CD4-positive, alpha-beta T cell treated with Interleukin-6 for 4 hours (primary cell): ENCODE results near the gene LMF1.
"Not testable (repeated sequence)": the region's sequence is repeated elsewhere in the genome, so short reads cannot be mapped to it uniquely, and the experiment has no call there.

ENCODE experiments used
- DNase-seq: peaks from one replicate; pipeline ENCODE4 v3.0.0-alpha.2; 2020; ENCODE audit warnings: mixed read lengths

Gene LMF1

DNA sequence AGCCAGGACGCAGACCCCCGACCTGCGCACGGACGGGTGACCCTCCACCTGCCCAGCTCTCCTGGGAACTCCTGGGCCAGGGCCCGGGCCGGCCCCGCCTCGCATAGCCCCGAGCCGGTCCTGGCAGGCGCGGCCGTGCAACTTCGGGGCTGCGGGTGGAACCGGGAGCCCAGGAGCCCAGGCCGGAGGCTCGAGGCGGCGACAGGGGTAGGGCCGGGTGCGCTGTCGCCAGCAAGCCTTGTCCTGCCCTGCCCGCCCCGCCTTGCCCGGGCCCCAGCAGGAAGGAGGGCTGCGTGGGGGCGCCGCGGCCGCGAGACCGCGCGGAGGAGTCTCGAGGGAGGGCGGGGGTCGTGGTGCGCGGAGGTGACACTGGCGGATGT is 408 bp downstream of the LMF1 start:
- DNase-seq = no peak

DNA sequence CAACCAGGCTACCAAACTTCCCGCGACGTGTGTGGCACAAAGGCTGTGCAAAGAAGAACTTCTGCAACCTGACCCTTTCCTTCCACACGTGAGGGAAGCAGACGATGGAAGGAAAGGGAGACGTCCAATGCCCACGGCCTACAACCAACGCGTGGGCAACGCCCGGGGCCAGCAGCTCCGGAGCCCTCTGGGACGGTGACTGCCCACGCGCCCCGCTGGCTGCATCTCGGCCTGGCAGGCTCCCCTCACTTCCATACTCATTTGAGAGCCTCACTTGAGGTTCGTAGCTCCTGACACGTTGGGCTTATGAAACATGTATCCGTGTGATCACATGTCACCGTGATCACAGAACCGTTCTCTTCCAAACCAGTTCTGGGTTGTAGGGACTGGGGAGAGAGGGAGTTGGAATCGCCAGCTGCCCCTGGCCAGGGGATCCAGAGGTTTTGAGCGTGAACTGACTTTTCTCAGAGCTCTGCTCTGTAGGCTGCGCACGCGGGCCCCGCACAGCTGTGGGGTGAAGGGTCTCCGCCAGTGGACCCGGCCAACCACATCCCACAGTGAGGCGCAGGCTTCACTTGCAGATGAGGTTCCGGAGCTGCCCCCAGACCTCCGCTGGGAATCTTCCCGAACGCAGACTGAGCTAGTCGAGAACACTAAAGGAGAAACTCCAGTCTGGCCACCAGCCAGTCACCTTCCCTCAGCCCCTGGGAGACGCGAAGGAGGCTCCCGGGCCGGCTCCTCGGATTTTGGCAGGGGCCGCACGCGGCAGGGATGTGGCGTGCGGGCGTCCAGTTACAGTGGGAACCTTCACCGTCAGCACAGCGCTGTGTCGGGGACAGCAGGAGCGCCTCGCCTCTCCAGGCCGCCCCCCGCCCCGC is 1.0 kb downstream of the LMF1 start:
- DNase-seq = no peak

DNA sequence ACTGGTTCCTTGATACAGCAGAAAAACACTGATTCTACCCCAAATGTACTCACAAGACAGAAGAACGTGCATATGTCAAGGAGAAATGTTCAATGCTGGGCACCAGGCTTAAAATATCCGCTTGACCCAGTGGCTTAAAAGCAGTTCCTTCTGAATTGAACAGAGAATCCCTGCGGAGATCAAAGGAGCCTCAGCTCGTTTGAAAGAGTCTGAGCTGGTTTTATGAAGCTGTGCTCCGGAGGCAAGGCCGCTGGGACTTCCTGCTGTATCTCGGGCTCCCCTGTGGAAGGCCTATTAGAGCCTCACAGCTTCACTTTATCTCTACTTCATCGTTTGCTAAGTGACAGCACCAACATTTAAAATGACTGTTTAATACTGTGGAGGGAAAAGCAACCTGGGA is 2.2 kb downstream of the LMF1 start:
- DNase-seq = peak; percentile 21

DNA sequence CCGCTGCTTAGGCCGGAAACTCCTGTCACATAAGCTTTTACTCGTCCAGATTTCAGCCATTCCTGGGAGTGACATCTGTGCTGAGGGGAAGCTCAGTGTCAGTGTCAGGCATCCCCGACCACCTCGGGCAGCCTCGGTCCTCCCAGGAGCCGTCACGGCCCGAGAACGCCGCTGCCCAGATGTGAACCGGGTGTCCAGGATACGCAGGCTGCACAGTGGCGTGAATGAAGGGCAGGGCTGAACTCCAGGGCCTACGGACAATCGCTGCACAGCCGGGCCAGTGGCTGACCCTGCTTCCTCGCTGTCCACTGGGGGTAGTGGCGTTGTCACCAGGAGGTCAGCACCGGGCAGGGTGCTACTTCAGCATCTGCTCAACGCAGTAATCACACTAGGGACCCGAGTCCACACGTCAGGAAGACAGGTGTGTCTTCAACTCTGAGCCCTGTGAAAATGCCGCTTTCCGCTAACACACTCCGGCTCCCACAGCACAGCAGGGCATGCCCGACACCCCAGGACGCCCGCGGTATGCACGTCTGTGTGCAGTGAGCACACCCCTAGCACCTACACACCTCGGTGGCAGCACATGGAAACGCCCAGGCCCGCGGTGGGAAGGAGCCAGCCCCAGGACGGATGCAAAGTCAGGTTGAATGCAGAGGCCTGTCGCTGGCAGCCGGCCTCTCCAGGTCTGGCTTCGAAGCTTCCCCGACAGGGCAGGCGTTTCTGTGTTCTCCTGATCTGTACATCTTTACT is 3.1 kb downstream of the LMF1 start:
- no peak for DNase-seq

DNA sequence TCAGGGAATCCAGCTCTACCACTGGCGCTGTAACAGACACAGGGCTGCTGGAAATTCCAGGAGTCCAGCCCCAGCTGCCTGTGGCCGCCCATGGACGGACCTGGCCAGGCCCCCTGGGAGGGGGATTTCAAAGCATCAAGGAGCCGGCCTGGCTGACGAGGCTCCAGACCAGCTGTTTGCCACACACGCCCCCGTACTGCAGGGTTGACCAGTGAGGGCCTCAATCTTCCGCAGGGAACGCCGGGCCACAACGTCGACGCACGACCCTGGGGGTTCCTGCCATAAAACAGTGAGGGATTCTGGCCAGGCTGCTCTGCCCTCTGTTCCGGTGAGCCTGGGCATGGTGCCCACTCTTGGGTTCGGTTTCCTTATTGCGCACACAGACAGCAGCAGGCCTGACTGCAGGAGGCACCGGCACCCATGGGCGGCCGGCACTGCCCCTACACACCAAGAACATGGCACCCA is 3.7 kb downstream of the LMF1 start:
- DNase-seq = no peak

DNA sequence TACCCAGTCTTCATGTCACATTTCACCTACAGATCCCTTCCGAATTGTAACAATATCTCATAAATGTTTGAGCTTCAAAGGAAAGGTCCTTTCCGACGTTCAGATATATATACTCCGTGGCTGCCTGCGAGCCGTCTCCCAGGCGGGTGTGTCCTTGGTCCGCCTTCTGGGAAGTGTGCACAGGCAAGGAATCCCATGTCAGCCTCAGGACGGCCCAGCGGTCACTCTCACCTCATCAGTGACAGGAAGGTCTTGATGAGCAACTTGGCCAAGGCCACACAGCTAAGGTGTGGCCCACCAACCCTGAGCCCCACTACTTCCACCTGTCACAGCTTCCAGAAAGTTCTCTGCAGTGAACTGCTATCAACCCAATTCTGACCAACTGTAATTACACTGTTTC is 4.3 kb downstream of the LMF1 start:
- DNase-seq = no peak

DNA sequence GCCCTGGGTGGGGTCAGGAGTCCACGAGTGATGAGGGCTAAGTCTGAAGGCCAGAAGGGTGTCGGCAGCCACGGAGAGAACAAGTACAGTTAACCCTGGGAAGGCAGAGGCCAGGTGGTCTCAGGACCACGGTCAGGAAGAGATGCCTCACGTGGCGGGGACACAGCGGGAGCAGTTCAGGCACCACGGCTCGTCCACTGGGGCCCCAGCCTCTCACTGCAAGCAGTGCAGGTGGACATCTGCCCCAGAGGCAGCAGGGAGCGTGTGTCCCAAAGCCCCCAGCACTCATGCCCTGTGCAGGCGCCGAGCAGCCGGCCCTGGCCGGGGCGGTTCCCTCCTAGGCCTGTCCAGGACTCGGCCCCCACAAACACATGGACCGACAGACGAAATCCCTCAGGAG is 4.7 kb downstream of the LMF1 start:
- no peak for DNase-seq

DNA sequence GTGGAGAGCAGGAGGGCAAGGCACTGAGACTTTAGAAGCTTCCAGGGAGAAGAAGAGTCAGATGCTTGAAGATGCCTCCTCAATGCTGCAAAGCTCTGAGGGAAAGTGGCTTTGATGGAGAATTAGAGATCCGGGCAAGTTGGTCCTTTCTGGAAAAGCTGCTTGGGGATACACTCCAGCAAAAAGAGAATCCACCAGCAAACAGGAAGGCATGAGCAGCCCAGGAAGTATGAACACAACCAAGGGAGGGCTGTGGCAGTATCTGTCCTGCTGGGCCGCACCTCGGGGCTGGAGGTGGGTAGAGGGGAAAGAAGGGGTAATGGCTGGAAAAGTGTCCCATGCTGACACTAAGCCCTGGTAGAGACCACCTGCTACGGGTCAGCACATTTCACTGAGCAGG is 5.3 kb downstream of the LMF1 start:
- DNase-seq = no peak

DNA sequence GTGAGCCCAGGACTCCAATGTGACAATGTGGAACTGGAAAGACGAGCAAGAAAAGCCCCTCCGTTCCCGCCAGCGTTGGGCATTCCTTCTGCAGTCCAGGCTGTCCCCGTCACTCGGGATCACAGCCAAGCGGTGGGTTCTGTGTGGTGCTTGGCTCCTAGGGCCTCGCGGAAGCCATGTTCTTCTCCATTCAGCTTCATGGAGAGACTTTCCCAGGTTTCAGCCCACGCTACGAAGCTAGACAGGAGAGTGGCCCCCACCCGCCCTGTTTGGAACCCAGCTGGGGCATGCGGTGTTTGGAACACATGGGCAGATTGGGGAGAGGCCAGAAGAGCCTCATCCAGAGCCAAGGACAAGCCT is 5.8 kb downstream of the LMF1 start:
- no peak for DNase-seq

DNA sequence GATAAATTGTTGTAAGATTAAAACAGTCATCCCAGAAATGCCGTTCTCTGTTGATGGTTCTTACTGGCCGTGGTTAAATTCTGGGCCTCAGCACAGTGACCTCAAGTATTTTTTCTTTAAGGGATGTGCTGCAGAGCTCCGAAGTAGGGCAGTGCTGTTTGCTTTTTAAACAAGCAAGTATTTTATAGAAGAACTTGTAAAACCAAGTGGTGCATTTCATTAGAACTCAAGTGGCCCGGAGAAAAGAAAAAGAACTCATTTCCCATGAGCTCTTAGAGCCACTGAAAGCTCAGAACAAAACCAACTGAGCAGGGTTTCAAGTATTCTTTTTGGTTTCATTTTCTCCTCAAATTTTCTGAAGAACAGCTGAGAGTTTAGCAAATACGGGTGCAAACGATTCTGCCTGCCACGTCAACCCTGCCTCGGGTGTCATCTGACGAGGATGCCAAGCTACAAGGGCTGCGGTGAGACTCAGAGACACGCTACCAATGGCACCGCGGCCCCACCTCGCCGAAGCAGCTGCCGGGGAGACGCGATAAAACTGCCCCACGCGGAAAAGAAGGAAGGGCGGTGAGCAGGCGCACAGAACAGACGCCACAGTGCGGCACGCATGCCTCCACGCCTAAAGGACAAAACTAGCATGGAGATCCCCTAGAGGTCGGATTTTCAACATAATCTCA is 6.3 kb downstream of the LMF1 start:
- peak; percentile 77 for DNase-seq

DNA sequence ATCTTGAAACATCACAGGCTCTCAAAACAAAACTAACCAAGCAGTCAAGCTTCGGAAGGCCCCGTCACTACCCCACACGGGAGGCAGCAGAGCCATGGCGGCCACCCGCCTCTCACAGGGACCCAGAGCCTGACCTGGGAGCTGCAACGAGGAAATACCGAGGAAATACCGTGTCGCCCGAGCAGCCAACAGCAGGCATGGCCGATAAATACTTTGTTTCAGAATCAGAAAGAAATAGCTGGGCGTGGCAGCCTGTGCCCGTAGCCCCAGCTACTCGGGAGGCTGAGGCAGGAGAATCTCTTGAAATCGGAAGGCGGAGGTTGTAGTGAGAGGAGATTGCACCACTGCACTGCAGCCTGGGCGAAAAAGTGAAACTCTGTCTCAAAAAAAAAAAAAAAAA is 6.9 kb downstream of the LMF1 start:
- no peak for DNase-seq

DNA sequence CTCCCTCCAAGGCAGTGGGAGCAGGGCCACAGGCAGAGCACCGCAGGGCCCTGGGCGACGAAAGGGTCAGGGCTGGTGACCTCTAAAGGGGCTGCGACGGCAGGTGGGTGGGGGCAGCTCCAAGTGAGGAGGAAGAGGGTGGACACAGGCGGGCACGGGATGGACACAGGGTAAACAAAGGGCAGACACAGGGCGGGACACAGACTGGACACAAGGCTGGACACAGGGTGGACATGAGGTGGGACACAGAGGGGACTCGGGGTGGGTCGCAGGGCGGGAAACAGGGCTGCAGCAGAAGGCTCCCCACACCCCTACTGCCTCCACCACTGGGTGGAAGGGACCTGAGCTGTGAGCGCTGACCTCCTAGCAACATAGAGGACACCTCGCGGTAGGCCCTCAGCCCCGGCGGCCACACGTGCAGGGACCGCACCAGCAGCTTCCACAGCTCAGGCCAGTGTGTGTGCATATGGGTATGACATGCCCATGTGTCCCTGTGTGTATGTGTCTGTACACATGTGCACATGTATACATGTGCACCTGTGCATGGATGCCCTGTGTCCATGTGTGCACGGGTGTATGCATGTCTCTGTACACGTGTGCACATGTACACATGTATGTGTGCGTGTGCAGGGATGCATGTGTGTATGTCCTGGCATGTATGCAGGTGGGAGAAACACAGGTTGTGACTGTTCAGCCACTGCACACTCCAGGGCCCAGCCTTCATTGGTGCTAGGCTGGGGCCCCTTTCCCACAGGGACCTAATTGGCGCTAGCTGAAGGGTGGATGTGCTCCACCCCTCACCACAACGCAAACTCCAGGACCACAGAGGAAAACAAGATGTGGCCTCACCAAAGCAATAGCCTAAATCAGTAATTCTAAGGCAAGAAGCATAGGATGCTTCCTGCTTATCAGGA is 7.6 kb downstream of the LMF1 start:
- DNase-seq = no peak

DNA sequence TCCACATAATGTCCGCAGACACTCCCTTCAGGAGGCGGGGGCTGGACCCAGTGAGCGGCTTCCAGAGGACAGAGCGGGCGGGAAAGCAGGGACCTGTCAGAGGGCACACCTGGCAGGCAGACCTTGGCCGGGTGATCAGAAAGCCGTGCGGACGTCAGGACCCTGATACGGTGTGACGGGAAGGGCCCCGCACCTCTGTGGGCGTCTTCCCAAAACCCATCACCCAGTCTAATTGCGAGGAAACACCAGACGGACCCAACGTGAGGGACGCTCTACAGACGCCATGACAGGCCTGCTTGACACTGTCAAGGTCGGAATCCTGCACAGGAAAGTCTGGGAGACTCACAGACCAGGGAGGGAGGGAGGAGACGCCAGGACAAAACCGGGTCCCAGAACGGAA is 8.4 kb downstream of the LMF1 start:
- DNase-seq = no peak

DNA sequence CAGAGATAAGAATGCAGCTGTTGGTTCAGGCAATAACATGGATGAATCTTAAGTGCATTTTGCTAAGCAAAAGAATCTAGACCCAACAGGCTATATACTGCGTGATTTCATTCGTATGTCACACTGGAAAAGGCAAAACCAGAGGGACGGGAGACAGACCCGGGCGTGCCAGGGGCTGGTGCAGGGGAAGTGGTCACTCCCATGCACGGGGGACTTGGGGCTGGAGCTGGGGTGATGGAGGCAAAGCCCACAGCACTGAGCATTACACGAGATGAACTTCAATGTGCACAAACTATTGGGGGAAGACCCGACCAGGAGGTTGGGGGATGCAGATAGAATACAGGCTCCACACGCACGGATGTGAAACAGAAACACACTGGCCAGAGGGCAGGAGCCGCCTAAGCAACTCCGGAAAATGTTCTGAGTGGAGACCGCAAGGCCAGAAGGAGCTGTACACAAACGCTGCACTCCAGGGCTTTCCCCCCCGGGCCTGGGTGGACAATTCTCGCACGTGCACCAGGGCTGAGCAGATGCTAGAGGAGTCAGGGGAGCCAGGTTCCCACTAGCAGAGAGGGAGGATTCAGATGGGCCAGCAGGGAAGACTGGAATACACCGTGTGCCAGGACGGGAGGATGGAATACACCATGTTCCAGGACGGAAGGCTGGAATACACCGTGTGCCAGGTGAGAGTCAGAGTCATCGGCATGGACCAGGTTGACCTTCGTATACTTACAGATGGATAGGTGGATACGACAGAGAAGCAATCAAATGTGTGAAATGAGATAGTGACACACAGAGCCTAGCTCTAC is 11.3 kb downstream of the LMF1 start:
- no peak for DNase-seq

DNA sequence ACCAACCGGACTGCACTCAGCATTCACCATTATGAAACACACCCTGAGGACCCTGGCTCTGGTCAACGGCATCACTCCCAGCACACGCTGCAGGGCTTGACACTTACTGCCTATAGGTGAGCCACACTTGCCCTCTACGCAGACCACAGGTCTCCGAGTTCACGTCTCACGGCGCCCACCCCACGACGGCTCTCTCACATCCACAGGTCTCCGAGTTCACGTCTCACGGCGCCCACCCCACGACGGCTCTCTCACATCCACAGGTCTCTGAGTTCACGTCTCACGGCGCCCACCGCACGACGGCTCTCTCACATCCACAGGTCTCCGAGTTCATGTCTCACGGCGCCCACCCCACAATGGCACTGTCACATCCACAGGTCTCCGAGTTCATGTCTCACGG is 15.0 kb downstream of the LMF1 start:
- DNase-seq = not testable (repeated sequence)

DNA sequence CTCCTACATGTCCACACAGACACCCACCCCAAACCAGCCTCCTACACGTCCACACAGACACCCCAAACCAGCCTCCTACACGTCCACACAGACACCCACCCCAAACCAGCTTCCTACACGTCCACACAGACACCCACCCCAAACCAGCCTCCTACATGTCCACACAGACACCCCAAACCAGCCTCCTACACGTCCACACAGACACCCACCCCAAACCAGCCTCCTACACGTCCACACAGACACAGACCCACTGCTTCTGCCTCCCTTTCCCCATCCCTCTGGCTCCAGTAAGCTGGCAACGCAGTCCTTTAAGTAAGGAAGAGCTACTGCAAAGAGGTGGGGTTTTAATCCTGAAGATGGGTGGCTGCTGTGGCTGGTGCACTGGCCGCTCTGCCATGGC is 17.0 kb downstream of the LMF1 start:
- DNase-seq = not testable (repeated sequence)

DNA sequence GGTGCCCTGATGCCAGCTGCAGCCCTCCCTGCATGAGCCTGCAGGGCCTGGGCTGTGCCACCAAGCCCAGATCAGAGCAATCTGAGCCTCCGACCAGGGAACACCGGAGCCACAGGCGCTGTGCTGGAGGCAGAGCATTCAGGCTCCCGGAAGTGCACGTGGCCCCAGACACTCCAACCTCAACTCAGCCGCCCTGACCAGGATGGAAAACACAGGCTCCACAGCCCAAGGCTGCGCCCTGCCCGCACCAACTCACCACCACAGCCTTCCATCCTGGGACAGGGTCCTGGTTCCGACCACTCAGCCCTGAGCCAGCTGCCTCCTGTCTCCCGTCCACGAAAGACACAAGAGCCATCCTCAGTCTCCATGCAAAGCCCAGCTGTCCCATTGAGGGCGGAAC is 18.5 kb downstream of the LMF1 start:
- DNase-seq = no peak

DNA sequence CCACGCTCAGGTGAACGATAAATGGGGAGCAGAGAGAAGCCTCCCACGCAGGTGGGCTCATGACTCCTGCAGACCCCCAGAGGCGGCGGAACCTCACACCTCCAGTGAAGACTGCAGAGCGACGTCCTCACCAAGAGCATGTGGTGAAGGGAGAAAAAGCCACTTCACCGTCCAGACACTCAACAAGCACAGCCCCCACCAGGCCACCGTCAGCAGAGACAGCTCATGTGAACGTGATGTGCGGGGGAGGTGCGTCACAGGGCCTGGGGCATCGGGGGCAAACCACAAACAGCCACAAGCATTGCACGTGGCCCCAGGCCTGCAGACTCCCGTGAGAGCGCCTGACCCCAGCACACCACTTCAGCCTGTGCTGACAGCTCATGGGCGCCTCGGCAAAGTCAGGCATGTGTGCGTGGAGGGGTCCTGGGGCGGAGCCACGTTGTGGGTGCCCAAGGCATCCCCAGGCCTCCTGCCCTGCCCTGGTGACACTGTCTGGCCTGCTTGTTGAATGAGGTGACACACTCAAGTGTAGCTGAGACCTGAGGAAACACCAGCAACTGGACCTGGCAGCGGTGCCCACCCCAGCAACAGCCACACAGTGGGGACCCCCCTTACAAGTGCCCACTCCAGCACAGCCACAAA is 19.0 kb downstream of the LMF1 start:
- DNase-seq = no peak

DNA sequence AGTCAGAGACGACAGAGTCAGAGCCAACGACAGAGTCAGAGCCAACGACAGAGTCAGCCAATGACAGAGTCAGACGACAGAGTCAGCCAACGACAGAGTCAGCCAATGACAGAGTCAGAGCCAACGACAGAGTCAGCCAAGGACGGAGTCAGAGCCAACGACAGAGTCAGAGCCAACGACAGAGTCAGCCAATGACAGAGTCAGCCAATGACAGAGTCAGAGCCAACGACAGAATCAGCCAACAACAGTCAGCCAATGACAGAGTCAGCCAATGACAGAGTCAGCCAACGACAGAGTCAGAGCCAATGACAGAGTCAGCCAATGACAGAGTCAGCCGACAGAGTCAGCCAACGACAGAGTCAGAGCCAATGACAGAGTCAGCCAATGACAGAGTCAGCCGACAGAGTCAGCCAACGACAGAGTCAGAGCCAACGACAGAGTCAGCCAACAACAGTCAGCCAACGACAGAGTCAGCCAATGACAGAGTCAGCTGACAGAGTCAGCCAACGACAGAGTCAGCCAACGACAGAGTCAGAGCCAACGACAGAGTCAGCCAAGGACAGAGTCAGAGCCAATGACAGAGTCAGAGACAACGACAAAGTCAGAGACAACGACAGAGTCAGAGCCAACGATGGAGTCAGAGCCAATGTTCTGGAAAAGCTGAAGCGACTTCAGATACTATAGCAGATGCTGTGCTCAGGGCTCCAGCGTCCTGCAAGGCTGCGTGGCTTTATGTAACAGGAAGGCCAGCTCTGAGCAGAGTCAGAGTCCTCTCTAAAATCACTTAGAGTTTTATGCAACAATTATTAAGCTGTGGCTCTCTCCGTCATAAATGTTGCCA is 19.8 kb downstream of the LMF1 start:
- not testable (repeated sequence) for DNase-seq

DNA sequence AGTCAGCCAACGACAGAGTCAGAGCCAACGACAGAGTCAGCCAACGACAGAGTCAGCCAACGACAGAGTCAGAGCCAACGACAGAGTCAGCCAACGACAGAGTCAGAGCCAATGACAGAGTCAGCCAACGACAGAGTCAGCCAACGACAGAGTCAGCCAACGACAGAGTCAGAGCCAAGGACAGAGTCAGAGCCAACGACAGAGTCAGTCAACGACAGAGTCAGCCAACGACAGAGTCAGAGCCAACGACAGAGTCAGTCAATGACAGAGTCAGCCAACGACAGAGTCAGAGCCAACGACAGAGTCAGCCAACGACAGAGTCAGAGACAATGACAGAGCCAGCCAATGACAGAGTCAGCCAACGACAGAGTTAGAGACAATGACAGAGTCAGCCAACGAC is 22.0 kb downstream of the LMF1 start:
- DNase-seq = not testable (repeated sequence)
